Measurements from ENCODE around the gene KRT13. TPM values are rescaled to one million over a fixed set of nuclear protein-coding genes. Genes with fewer than 3 reads are reported as not detected.

KRT13 gene
- polyA plus RNA-seq, 1 donor from 2014 or later: not detected

- H3K9ac ChIP-seq (ENCODE audit: low read length): no peak within 1 kb of the TSS
- no peak within 1 kb of the TSS for H3K4me2 ChIP-seq (ENCODE audit: low read length)
- TF ChIP-seq TAF1 (IDR thresholded peaks at IDR 0.05; ENCODE audit: low read depth) (no peak), REST (IDR thresholded peaks at IDR 0.05; ENCODE audit: borderline replicate concordance) (no peak), POLR2AphosphoS5 (IDR thresholded peaks at IDR 0.05) (no peak), SMC3 (conservative IDR thresholded peaks at IDR 0.05; ENCODE audit: poor library complexity) (no peak), RAD21 (conservative IDR thresholded peaks at IDR 0.05) (no peak), CTCF (IDR thresholded peaks at IDR 0.05; ENCODE audit: poor library complexity, severe bottlenecking) (no peak), EP300 (conservative IDR thresholded peaks at IDR 0.05; ENCODE audit: poor library complexity, severe bottlenecking) (no peak), MXI1 (conservative IDR thresholded peaks at IDR 0.05; ENCODE audit: poor library complexity, severe bottlenecking) (no peak)
- H3K9me2 ChIP-seq (ENCODE audit: insufficient read depth, low read length): no peaks in the 10 kb centered on the region
- no peaks in the 10 kb centered on the region for H4K20me1 ChIP-seq (ENCODE audit: insufficient read depth)
- no peak within 1 kb of the TSS for H3K27ac ChIP-seq (ENCODE audit: low read length)
- no peak within 1 kb of the TSS for H3K4me3 ChIP-seq (ENCODE audit: low read length)
- no peaks in the 10 kb centered on the region for H3F3A ChIP-seq (ENCODE audit: insufficient read depth, low read length, poor library complexity, severe bottlenecking)
- no peaks in the 10 kb centered on the region for H3K36me3 ChIP-seq (ENCODE audit: insufficient read depth, low read length)
- H3K79me2 ChIP-seq (replicated peaks; ENCODE audit: insufficient read depth, low read length): no peaks in the 10 kb centered on the region
- no peaks in the 10 kb centered on the region for H3K27me3 ChIP-seq (ENCODE audit: insufficient read depth, low read depth, low read length)
- H2AFZ ChIP-seq (ENCODE audit: low read depth, low read length): no peak within 1 kb of the TSS
- H3K9me3 ChIP-seq (ENCODE audit: low read length): no peaks in the 10 kb centered on the region
Observed at GRCh38 chr17:41481036-41481435, 24.4 kb downstream of the KRT13 start, which contains the start of gene KRT35. TSS of gene KRT35 (minus strand) at chr17:41481151. CDS start at chr17:41481097, 54 bp downstream.

- no peak overlapping the region for H3K4me2 ChIP-seq (ENCODE audit: low read length)
- no peaks in the 10 kb centered on the region for H3F3A ChIP-seq (ENCODE audit: insufficient read depth, low read length, poor library complexity, severe bottlenecking)
- no peak for TF ChIP-seq EP300 (conservative IDR thresholded peaks at IDR 0.05; ENCODE audit: poor library complexity, severe bottlenecking)
- no peak for TF ChIP-seq RAD21 (conservative IDR thresholded peaks at IDR 0.05)
- no peak for TF ChIP-seq EZH2 (IDR thresholded peaks at IDR 0.05; ENCODE audit: borderline replicate concordance, insufficient read depth, low read length, poor library complexity, severe bottlenecking)
- no peak for TF ChIP-seq SMC3 (conservative IDR thresholded peaks at IDR 0.05; ENCODE audit: poor library complexity)
- no peak for TF ChIP-seq MXI1 (conservative IDR thresholded peaks at IDR 0.05; ENCODE audit: poor library complexity, severe bottlenecking)
- no peak for TF ChIP-seq TAF1 (IDR thresholded peaks at IDR 0.05; ENCODE audit: low read depth)
- no peak for TF ChIP-seq CTCF (IDR thresholded peaks at IDR 0.05; ENCODE audit: poor library complexity, severe bottlenecking)
- TF ChIP-seq POLR2AphosphoS5 (IDR thresholded peaks at IDR 0.05): no peak
- TF ChIP-seq REST (IDR thresholded peaks at IDR 0.05; ENCODE audit: borderline replicate concordance): no peak
- H3K4me3 ChIP-seq (ENCODE audit: low read length): no peak overlapping the region
- no peaks in the 10 kb centered on the region for H3K79me2 ChIP-seq (replicated peaks; ENCODE audit: insufficient read depth, low read length)
- no peaks in the 10 kb centered on the region for H3K36me3 ChIP-seq (ENCODE audit: insufficient read depth, low read length)
- no peak overlapping the region for H3K27ac ChIP-seq (ENCODE audit: low read length)
- no peaks in the 10 kb centered on the region for H3K9me2 ChIP-seq (ENCODE audit: insufficient read depth, low read length)
- H4K20me1 ChIP-seq (ENCODE audit: insufficient read depth): no peaks in the 10 kb centered on the region
- H3K9ac ChIP-seq (ENCODE audit: low read length): no peak overlapping the region
- H3K9me3 ChIP-seq (ENCODE audit: low read length): no peaks in the 10 kb centered on the region
- H2AFZ ChIP-seq (ENCODE audit: low read depth, low read length): no peak overlapping the region
- H3K27me3 ChIP-seq (ENCODE audit: insufficient read depth, low read depth, low read length): no peaks in the 10 kb centered on the region
Observed at GRCh38 chr17:41480581-41480980, 24.8 kb downstream of the KRT13 start.

Data from neural cell (in vitro differentiated cells).